ENCODE data around the gene ANKH. TPM values are rescaled to one million over a fixed set of nuclear protein-coding genes. Genes with fewer than 3 reads are reported as not detected.

The ANKH gene
- total and polyA plus RNA-seq, 3 experiments from 2014 or later, result 47.0 to 80.5 (median 80.0) TPM

- Histone ChIP-seq H3K27me3 (ENCODE audit: insufficient read depth, low read length, poor library complexity, severe bottlenecking) (no peaks in the 10 kb centered on the region), H3K27ac (ENCODE audit: low read depth, low read length) (no peak overlapping the region), H3K36me3 (ENCODE audit: insufficient read depth, low read length) (peaks cover 6% of the 10 kb centered on the region), H3K4me1 (ENCODE audit: insufficient read depth, low read length) (no peaks in the 10 kb centered on the region), H3K9me3 (ENCODE audit: low read length) (no peaks in the 10 kb centered on the region), H3K4me3 (ENCODE audit: low read length) (no peak overlapping the region)
- peak overlapping the region in 2 of 8 donors; percentile 17 to 25 for H3K27ac Mint-ChIP-seq
- ChIA-PET CTCF (no interaction called here), POLR2A (no interaction called here)
- H3K27me3 Mint-ChIP-seq, result no peaks in the 10 kb centered on the region
- no peak overlapping the region for H3K4me3 Mint-ChIP-seq
- H3K4me1 Mint-ChIP-seq, result peaks cover 0 to 7% (median 5%) of the 10 kb centered on the region in 3 donors
- no peak for DNase-seq
- no peaks in the 10 kb centered on the region for H3K9me3 Mint-ChIP-seq
- H3K36me3 Mint-ChIP-seq, result peaks cover 0 to 62% (median 22%) of the 10 kb centered on the region in 3 donors
Measured at GRCh38 chr5:14756478-14756877, 115.1 kb downstream of the ANKH start.

DNA sequence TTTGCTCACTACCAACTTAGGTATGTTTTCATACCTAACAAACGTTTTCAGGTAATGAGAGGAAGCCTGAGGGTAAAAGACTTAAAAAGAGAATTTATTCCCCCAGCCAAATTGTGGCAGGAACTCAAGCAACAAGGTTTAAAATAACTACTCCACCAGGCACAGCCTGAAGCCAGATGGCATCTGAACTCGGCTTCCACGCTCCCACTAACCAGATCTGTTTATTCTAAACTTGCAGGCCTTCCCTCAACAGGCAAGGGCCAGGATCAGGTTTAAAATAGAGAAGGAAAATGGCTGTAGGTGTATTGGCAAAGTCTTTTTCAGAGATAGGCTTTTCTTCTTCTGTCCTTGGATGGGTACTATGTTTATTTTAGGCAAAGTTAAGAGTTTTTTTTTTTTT lies 117.6 kb downstream of the ANKH start:
- no peak overlapping the region for H3K27ac ChIP-seq (ENCODE audit: low read depth, low read length)
- H3K36me3 Mint-ChIP-seq, result peaks cover 0 to 79% (median 31%) of the 10 kb centered on the region in 3 donors
- H3K27me3 ChIP-seq (ENCODE audit: insufficient read depth, low read length, poor library complexity, severe bottlenecking), result no peaks in the 10 kb centered on the region
- H3K4me1 Mint-ChIP-seq, result peaks cover 0 to 5% (median 2%) of the 10 kb centered on the region in 3 donors
- DNase-seq, result no peak
- peaks cover 6% of the 10 kb centered on the region for H3K36me3 ChIP-seq (ENCODE audit: insufficient read depth, low read length)
- ChIA-PET CTCF (no interaction called here), POLR2A (no interaction called here)
- H3K27me3 Mint-ChIP-seq, result no peaks in the 10 kb centered on the region
- H3K4me1 ChIP-seq (ENCODE audit: insufficient read depth, low read length), result no peaks in the 10 kb centered on the region
- H3K4me3 Mint-ChIP-seq, result no peak overlapping the region
- no peaks in the 10 kb centered on the region for H3K9me3 ChIP-seq (ENCODE audit: low read length)
- H3K27ac Mint-ChIP-seq, result peak overlapping the region in 2 of 8 donors; percentile 16 to 56
- H3K4me3 ChIP-seq (ENCODE audit: low read length), result no peak overlapping the region
- H3K9me3 Mint-ChIP-seq, result no peaks in the 10 kb centered on the region

DNA sequence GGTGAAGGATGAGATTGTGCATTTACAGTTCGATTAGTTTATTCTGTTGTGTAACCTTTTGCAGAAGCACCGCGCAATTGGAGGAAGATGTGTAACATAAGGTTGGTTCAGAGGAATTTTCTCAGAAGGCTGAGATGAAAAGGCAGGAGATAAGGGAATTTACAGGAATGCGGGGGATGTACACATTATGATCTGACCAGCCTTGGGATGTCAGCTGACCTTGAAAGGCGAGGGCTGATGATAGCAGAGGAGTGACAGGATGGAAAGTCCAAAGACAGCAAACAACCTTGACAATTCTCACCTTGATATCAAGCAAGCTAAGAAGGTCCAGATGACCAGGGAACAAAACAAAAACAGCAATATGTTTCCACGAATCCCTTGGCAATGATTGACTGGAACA lies 118.3 kb downstream of the ANKH start:
- no peaks in the 10 kb centered on the region for H3K27me3 Mint-ChIP-seq
- DNase-seq, result no peak
- Histone ChIP-seq H3K4me1 (ENCODE audit: insufficient read depth, low read length) (no peaks in the 10 kb centered on the region), H3K36me3 (ENCODE audit: insufficient read depth, low read length) (peaks cover 6% of the 10 kb centered on the region), H3K27ac (ENCODE audit: low read depth, low read length) (no peak overlapping the region), H3K9me3 (ENCODE audit: low read length) (no peaks in the 10 kb centered on the region), H3K4me3 (ENCODE audit: low read length) (no peak overlapping the region), H3K27me3 (ENCODE audit: insufficient read depth, low read length, poor library complexity, severe bottlenecking) (no peaks in the 10 kb centered on the region)
- no peaks in the 10 kb centered on the region for H3K9me3 Mint-ChIP-seq
- CTCF ChIA-PET, result no interaction called here
- peaks cover 0 to 5% (median 2%) of the 10 kb centered on the region in 3 donors for H3K4me1 Mint-ChIP-seq
- H3K27ac Mint-ChIP-seq, result peak overlapping the region in 5 of 8 donors; percentile 0 to 56 (median 26)
- peaks cover 0 to 83% (median 31%) of the 10 kb centered on the region in 3 donors for H3K36me3 Mint-ChIP-seq
- H3K4me3 Mint-ChIP-seq, result no peak overlapping the region
- POLR2A ChIA-PET, result no interaction called here

DNA sequence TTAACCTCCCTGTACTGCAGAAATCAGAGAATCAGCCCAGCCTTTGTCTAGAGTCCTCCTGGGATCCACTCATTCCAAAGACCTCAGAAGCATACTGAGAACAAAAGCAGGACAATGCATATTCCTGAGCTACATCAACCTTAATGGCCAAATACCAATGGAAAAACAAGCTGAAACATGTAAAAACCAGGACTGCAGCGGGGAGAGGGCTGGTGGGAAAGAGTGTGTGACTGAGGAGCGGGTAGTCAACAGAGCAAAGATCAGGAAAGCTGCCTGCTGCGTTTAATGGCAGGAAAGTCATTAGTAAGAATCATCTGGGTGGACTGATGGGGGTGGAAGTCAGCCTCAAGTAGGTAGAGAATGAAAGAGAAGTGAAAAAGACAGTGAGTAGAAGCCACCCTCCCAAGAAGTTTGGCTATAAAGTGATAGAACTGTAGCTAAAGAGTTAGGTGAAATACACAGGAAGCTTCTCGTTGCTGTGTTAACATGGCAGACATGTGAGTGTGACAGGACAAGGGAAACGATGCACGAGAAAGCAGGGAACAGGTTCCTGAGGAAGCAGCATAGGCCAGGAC lies 119.0 kb downstream of the ANKH start:
- CTCF ChIA-PET, result interaction anchor here (1.2 kb wide), 1 partner anchor 26 kb away, joined by 3 read pairs; no protein-coding TSS in a partner anchor
- H3K36me3 ChIP-seq (ENCODE audit: insufficient read depth, low read length), result peaks cover 6% of the 10 kb centered on the region
- H3K27ac Mint-ChIP-seq, result peak overlapping the region in 5 of 8 donors; percentile 43 to 88 (median 56)

DNA sequence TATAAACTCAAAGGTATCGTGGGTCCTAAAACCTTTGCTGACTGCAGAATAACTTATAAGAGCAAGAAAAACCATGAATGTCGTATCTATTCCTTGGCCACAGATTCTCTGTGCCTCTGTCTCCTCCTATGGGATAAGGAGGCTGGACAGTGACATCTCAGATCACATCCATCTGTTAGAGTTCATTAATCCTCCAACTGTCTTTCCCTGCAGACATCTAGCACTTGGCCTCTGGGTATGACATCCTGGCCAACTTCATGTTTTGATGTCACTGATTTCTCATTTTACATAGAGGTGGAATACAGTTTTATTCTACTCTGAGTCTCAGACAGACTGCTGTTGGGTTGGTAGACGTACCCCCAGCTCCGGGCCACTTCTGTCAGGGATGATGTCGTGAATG lies 120.9 kb downstream of the ANKH start:
- Histone ChIP-seq H3K4me1 (ENCODE audit: insufficient read depth, low read length) (no peaks in the 10 kb centered on the region), H3K27ac (ENCODE audit: low read depth, low read length) (no peak overlapping the region), H3K9me3 (ENCODE audit: low read length) (no peaks in the 10 kb centered on the region), H3K4me3 (ENCODE audit: low read length) (no peak overlapping the region), H3K36me3 (ENCODE audit: insufficient read depth, low read length) (peaks cover 5% of the 10 kb centered on the region), H3K27me3 (ENCODE audit: insufficient read depth, low read length, poor library complexity, severe bottlenecking) (no peaks in the 10 kb centered on the region)
- no peak for DNase-seq
- Mint-ChIP-seq H3K27me3 (no peaks in the 10 kb centered on the region), H3K36me3 (peaks cover 2 to 88% (median 32%) of the 10 kb centered on the region in 3 donors), H3K4me1 (peaks cover 7 to 10% (median 9%) of the 10 kb centered on the region in 3 donors), H3K27ac (peak overlapping the region in 4 of 8 donors; percentile 19 to 63 (median 49)), H3K9me3 (no peaks in the 10 kb centered on the region), H3K4me3 (no peak overlapping the region)
- ChIA-PET CTCF (no interaction called here), POLR2A (no interaction called here)

More for the DNA sequence above, 119.0 kb downstream of the ANKH start:
- no peaks in the 10 kb centered on the region for H3K9me3 Mint-ChIP-seq
- no peak overlapping the region for H3K4me3 Mint-ChIP-seq
- H3K27me3 Mint-ChIP-seq, result no peaks in the 10 kb centered on the region
- DNase-seq, result no peak
- no peak overlapping the region for H3K4me3 ChIP-seq (ENCODE audit: low read length)
- POLR2A ChIA-PET, result no interaction called here
- H3K27ac ChIP-seq (ENCODE audit: low read depth, low read length), result no peak overlapping the region
- H3K36me3 Mint-ChIP-seq, result peaks cover 0 to 84% (median 31%) of the 10 kb centered on the region in 3 donors
- no peaks in the 10 kb centered on the region for H3K9me3 ChIP-seq (ENCODE audit: low read length)
- H3K27me3 ChIP-seq (ENCODE audit: insufficient read depth, low read length, poor library complexity, severe bottlenecking), result no peaks in the 10 kb centered on the region
- H3K4me1 ChIP-seq (ENCODE audit: insufficient read depth, low read length), result no peaks in the 10 kb centered on the region
- H3K4me1 Mint-ChIP-seq, result peaks cover 0 to 5% (median 2%) of the 10 kb centered on the region in 3 donors

DNA sequence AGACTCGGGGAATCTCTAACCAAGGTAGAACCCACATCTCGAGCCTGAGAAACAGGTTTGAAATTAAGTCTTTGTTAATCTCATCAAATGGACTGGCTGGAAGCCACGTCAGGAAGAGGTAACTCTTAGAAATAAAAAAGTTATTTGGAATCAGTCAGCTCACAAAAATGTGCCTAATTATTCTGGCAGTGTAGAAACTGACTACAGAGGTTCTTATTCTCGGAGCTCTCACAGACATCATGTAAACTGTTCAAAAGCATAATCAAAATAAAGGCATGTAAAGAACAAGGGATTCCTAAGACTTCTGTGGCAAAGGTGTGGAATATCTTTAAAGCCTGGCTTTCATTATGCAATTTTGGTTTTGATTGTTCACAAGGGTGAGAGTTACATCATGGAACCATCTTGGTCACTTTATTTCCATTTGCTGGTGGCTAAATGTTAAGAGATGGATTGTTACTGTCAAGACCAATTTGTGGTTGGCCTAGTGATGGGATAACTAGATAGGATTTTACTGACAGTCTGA lies 121.9 kb downstream of the ANKH start:
- Histone ChIP-seq H3K36me3 (ENCODE audit: insufficient read depth, low read length) (no peaks in the 10 kb centered on the region), H3K27ac (ENCODE audit: low read depth, low read length) (no peak overlapping the region), H3K9me3 (ENCODE audit: low read length) (no peaks in the 10 kb centered on the region), H3K27me3 (ENCODE audit: insufficient read depth, low read length, poor library complexity, severe bottlenecking) (no peaks in the 10 kb centered on the region), H3K4me3 (ENCODE audit: low read length) (no peak overlapping the region), H3K4me1 (ENCODE audit: insufficient read depth, low read length) (no peaks in the 10 kb centered on the region)
- Mint-ChIP-seq H3K27me3 (no peaks in the 10 kb centered on the region), H3K4me3 (no peak overlapping the region), H3K27ac (peak overlapping the region in 1 of 8 donors; percentile 19), H3K36me3 (peaks cover 3 to 85% (median 33%) of the 10 kb centered on the region in 3 donors), H3K4me1 (peaks cover 9 to 17% (median 13%) of the 10 kb centered on the region in 3 donors), H3K9me3 (no peaks in the 10 kb centered on the region)
- ChIA-PET CTCF (interaction anchor here (1.0 kb wide), 1 partner anchor 23 kb away, joined by 4 read pairs; no protein-coding TSS in a partner anchor), POLR2A (no interaction called here)
- no peak for DNase-seq

GRCh38 chr5:14748180-14748900 lies 123.2 kb downstream of the ANKH start:
- CTCF ChIA-PET, result interaction anchor here (1.0 kb wide), 1 partner anchor 21 kb away, joined by 4 read pairs; no protein-coding TSS in a partner anchor
- POLR2A ChIA-PET, result no interaction called here

DNA sequence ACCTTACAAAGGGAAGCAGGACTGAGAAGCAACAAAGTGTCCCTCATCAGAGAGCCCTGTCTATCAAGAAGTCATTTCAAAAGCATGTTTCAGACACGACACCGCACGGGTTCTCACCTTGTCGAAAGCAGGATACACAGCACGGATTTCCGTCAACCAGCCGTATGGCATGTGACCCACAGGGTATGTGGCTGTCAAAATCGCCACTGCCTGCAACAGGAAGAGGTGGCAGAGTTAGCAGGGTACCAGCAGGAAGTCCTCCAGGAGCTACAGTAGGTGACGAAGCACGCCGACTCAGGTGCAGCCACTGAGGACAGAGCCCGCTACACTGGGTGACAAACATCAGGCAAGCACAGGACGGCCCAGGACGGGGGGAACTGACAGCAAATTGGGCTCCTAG lies 125.8 kb downstream of the ANKH start:
- Histone ChIP-seq H3K4me3 (ENCODE audit: low read length) (no peak overlapping the region), H3K4me1 (ENCODE audit: insufficient read depth, low read length) (peaks cover 6% of the 10 kb centered on the region), H3K9me3 (ENCODE audit: low read length) (no peaks in the 10 kb centered on the region), H3K27ac (ENCODE audit: low read depth, low read length) (no peak overlapping the region), H3K36me3 (ENCODE audit: insufficient read depth, low read length) (peaks cover 14% of the 10 kb centered on the region), H3K27me3 (ENCODE audit: insufficient read depth, low read length, poor library complexity, severe bottlenecking) (no peaks in the 10 kb centered on the region)
- H3K9me3 Mint-ChIP-seq, result no peaks in the 10 kb centered on the region
- no peaks in the 10 kb centered on the region for H3K27me3 Mint-ChIP-seq
- DNase-seq, result peak; percentile 18 to 75 (median 48)
- H3K27ac Mint-ChIP-seq, result peak overlapping the region in 7 of 8 donors; percentile 65 to 93 (median 85)
- CTCF ChIA-PET, result no interaction called here
- POLR2A ChIA-PET, result no interaction called here
- peaks cover 8 to 27% (median 12%) of the 10 kb centered on the region in 3 donors for H3K4me1 Mint-ChIP-seq
- H3K4me3 Mint-ChIP-seq, result peak overlapping the region in 5 of 7 donors; percentile 13 to 66 (median 57)
- H3K36me3 Mint-ChIP-seq, result peaks cover 3 to 87% (median 26%) of the 10 kb centered on the region in 3 donors

More at GRCh38 chr5:14748180-14748900, 123.2 kb downstream of the ANKH start:
- Mint-ChIP-seq H3K4me1 (peaks cover 10 to 23% (median 13%) of the 10 kb centered on the region in 3 donors), H3K27me3 (no peaks in the 10 kb centered on the region), H3K27ac (peak overlapping the region in 1 of 8 donors; percentile 65), H3K36me3 (peaks cover 3 to 83% (median 27%) of the 10 kb centered on the region in 3 donors), H3K9me3 (no peaks in the 10 kb centered on the region), H3K4me3 (no peak overlapping the region)
- H3K36me3 ChIP-seq (ENCODE audit: insufficient read depth, low read length), result no peaks in the 10 kb centered on the region
- no peaks in the 10 kb centered on the region for H3K4me1 ChIP-seq (ENCODE audit: insufficient read depth, low read length)
- H3K27ac ChIP-seq (ENCODE audit: low read depth, low read length), result no peak overlapping the region
- no peak for DNase-seq
- no peak overlapping the region for H3K4me3 ChIP-seq (ENCODE audit: low read length)
- no peaks in the 10 kb centered on the region for H3K27me3 ChIP-seq (ENCODE audit: insufficient read depth, low read length, poor library complexity, severe bottlenecking)
- H3K9me3 ChIP-seq (ENCODE audit: low read length), result no peaks in the 10 kb centered on the region

All from CD8-positive, alpha-beta memory T cell (primary cell).